Right forelimb (tissue), 1 donor: ENCODE measurements around the gene TRIM42.
A peak's percentile ranks its signal among the peaks of the same experiment; 100 is the strongest.

ENCODE experiments used
- DNase-seq: peaks from one replicate; pipeline ENCODE4 v3.0.0-alpha.2; 2018

The TRIM42 gene

GRCh38 chr3:140711390-140712035 is 33.6 kb downstream of the TRIM42 start:
- DNase-seq = no peak

- no peak for DNase-seq
These were observed 34.4 kb downstream of the TRIM42 start for GRCh38 chr3:140712301-140712700.

GRCh38 chr3:140715035-140715434 is 37.2 kb downstream of the TRIM42 start:
- no peak for DNase-seq

GRCh38 chr3:140717921-140718320 is 40.1 kb downstream of the TRIM42 start:
- DNase-seq = no peak

GRCh38 chr3:140719841-140720614 is 42.2 kb downstream of the TRIM42 start:
- DNase-seq = peak; percentile 48

GRCh38 chr3:140723576-140723975 is 45.7 kb downstream of the TRIM42 start:
- no peak for DNase-seq

- DNase-seq = no peak
These were observed 47.3 kb downstream of the TRIM42 start for GRCh38 chr3:140724856-140725812.

GRCh38 chr3:140726066-140726465 is 48.2 kb downstream of the TRIM42 start:
- DNase-seq = no peak

GRCh38 chr3:140727886-140728285 is 50.0 kb downstream of the TRIM42 start:
- no peak for DNase-seq

- DNase-seq = no peak
These were observed 53.7 kb downstream of the TRIM42 start for GRCh38 chr3:140731440-140732119.

- no peak for DNase-seq
These were observed 55.8 kb downstream of the TRIM42 start for GRCh38 chr3:140733623-140734022.

GRCh38 chr3:140736863-140737460 is 59.1 kb downstream of the TRIM42 start:
- peak; percentile 52 for DNase-seq

- no peak for DNase-seq
These were observed 64.3 kb downstream of the TRIM42 start for GRCh38 chr3:140742116-140742515.

- no peak for DNase-seq
These were observed 70.3 kb downstream of the TRIM42 start for GRCh38 chr3:140748171-140748570.

- DNase-seq = no peak
These were observed 71.0 kb downstream of the TRIM42 start for GRCh38 chr3:140748903-140749302.
